Measurements from ENCODE around the gene MIER1.

- TF ChIP-seq CTCF (IDR thresholded peaks at IDR 0.05): no peak
- TF ChIP-seq EP300 (IDR thresholded peaks at IDR 0.05; ENCODE audit: low read depth): no peak
Observed at GRCh38 chr1:66980745-66981367, 56.1 kb downstream of the MIER1 start.
